Measurements from ENCODE around the gene SLIT2. TPM values are rescaled to one million over a fixed set of nuclear protein-coding genes. Genes with fewer than 3 reads are reported as not detected.
A peak's percentile ranks its signal among the peaks of the same experiment; 100 is the strongest.

SLIT2 gene
- polyA plus RNA-seq, 1 donor from 2014 or later = 26.4 TPM

DNA sequence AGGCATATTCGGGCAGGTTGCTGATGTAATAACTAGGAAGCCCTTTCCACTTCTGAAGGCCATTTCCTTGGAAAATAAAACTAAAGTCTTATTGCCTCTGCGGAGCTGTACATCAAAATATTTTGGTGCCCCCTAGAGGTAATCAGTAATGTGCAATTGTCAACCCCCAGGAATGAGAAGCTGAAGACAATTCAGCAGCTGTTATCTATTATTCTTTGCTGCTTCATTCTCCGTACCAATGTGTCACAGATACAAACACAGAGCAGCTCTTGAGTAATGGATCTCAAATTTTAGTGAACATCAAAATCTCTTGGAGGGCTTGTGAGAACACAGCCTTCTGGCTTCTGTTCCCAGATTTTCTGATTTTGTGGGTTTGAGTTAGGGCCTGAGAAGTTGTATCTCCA lies 3.5 kb upstream of the SLIT2 start:
- Histone ChIP-seq H3K27ac (ENCODE audit: low read length) (no peak overlapping the region), H3K9me3 (ENCODE audit: low read length) (no peaks in the 10 kb centered on the region), H3K79me2 (replicated peaks; ENCODE audit: insufficient read depth, low read length) (peaks cover 2% of the 10 kb centered on the region), H3K36me3 (ENCODE audit: insufficient read depth, low read length) (no peaks in the 10 kb centered on the region), H3K4me3 (ENCODE audit: low read length) (no peak overlapping the region), H3K4me2 (ENCODE audit: low read length) (no peak overlapping the region), H4K20me1 (ENCODE audit: insufficient read depth) (no peaks in the 10 kb centered on the region), H3F3A (ENCODE audit: insufficient read depth, low read length, poor library complexity, severe bottlenecking) (no peaks in the 10 kb centered on the region), H3K9ac (ENCODE audit: low read length) (no peak overlapping the region), H3K27me3 (ENCODE audit: insufficient read depth, low read depth, low read length) (peaks cover 7% of the 10 kb centered on the region), H3K9me2 (ENCODE audit: insufficient read depth, low read length) (no peaks in the 10 kb centered on the region), H2AFZ (ENCODE audit: low read depth, low read length) (no peak overlapping the region)
- TF ChIP-seq REST (IDR thresholded peaks at IDR 0.05; ENCODE audit: borderline replicate concordance) (no peak), RAD21 (conservative IDR thresholded peaks at IDR 0.05) (peak; percentile 75), SMC3 (conservative IDR thresholded peaks at IDR 0.05; ENCODE audit: poor library complexity) (peak; percentile 67), CTCF (IDR thresholded peaks at IDR 0.05; ENCODE audit: poor library complexity, severe bottlenecking) (peak; percentile 70), TAF1 (IDR thresholded peaks at IDR 0.05; ENCODE audit: low read depth) (no peak), EZH2 (IDR thresholded peaks at IDR 0.05; ENCODE audit: borderline replicate concordance, insufficient read depth, low read length, poor library complexity, severe bottlenecking) (no peak), POLR2AphosphoS5 (IDR thresholded peaks at IDR 0.05) (no peak), EP300 (conservative IDR thresholded peaks at IDR 0.05; ENCODE audit: poor library complexity, severe bottlenecking) (no peak)

- no peak overlapping the region for H3K4me3 ChIP-seq (ENCODE audit: low read length)
- H4K20me1 ChIP-seq (ENCODE audit: insufficient read depth) = no peaks in the 10 kb centered on the region
- peaks cover 13% of the 10 kb centered on the region for H3K79me2 ChIP-seq (replicated peaks; ENCODE audit: insufficient read depth, low read length)
- H3K36me3 ChIP-seq (ENCODE audit: insufficient read depth, low read length) = no peaks in the 10 kb centered on the region
- no peak overlapping the region for H2AFZ ChIP-seq (ENCODE audit: low read depth, low read length)
- H3K9me2 ChIP-seq (ENCODE audit: insufficient read depth, low read length) = no peaks in the 10 kb centered on the region
- H3K9ac ChIP-seq (ENCODE audit: low read length) = no peak overlapping the region
- H3K9me3 ChIP-seq (ENCODE audit: low read length) = no peaks in the 10 kb centered on the region
- H3K27me3 ChIP-seq (ENCODE audit: insufficient read depth, low read depth, low read length) = peaks cover 19% of the 10 kb centered on the region
- no peak overlapping the region for H3K27ac ChIP-seq (ENCODE audit: low read length)
- no peak overlapping the region for H3K4me2 ChIP-seq (ENCODE audit: low read length)
- TF ChIP-seq SMC3 (conservative IDR thresholded peaks at IDR 0.05; ENCODE audit: poor library complexity) (peak; percentile 83), POLR2AphosphoS5 (IDR thresholded peaks at IDR 0.05) (no peak), TAF1 (IDR thresholded peaks at IDR 0.05; ENCODE audit: low read depth) (no peak), EP300 (conservative IDR thresholded peaks at IDR 0.05; ENCODE audit: poor library complexity, severe bottlenecking) (no peak), EZH2 (IDR thresholded peaks at IDR 0.05; ENCODE audit: borderline replicate concordance, insufficient read depth, low read length, poor library complexity, severe bottlenecking) (no peak), RAD21 (conservative IDR thresholded peaks at IDR 0.05) (peak; percentile 80), MXI1 (conservative IDR thresholded peaks at IDR 0.05; ENCODE audit: poor library complexity, severe bottlenecking) (no peak), REST (IDR thresholded peaks at IDR 0.05; ENCODE audit: borderline replicate concordance) (no peak), CTCF (IDR thresholded peaks at IDR 0.05; ENCODE audit: poor library complexity, severe bottlenecking) (peak; percentile 74)
- no peaks in the 10 kb centered on the region for H3F3A ChIP-seq (ENCODE audit: insufficient read depth, low read length, poor library complexity, severe bottlenecking)
Observed at GRCh38 chr4:20249333-20249732, 2.4 kb upstream of the SLIT2 start.
